ENCODE results near the gene FZD4.
"Not testable (repeated sequence)": the region's sequence is repeated elsewhere in the genome, so short reads cannot be mapped to it uniquely, and the experiment has no call there.

The FZD4 gene
- total RNA-seq = 0.24 to 12.1 (median 2.1) reads per million in 17 experiments

DNA sequence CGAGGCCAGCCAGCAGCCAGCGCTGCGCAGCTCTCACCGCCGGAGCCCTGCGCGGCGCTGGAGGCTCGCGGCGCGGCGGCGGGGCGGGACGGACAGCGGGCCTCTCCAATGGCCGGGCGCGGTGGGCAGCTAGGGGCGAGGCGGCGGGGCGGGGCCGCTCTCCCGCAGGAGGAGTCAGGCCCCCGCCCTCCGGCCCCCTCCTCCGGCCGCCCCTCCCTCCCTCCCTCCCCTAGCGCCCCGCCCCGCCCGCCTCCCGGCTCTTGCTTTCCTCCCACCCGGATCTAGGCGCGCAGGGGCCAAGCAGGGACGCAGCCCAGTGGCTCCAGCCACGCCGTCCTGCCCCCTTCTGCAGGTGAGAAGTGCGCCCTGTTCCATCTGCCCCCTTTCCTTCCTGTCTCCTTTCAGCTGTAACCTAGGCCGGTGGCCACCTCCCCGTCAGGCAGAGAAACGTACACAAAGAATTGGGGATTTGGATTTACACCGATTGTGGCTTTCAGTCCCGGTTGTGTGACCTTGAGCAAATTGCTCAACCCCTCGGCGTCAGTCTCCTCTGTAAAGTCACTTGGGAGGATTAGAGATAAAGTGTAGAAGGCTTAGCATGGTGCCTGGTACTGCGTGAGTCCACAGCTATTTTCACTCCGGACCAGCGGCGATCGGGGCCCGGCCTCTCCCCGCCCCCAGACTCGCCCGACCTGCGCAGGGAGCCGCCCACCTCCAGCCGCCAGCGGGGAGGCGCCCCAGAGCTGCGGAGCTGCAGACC is at the start of gene FZD4:
FZD4 (minus strand) TSS at position 35 of the 760 bp plus-strand sequence. CDS start 310 bp downstream, outside the sequence.
- DNase-seq = peak; percentile 90 to 97 (median 94)

DNA sequence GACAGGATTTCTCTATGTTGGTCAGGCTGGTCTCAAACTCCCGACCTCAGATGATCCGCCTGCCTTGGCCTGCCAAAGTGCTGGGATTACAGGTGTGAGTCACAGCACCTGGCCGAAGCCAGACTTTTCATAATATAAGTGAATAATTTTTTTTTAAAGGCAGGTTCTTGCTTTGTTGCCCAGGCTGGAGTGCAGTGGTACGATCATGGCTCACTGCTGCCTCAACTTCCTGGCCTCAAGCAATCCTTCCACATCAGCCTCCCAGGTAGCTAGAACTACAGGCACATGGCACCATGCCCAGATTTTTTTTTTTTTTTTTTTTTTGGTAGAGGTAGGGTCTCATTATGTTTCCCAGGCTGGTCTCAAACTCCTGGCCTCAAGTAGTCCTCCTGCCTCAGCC is 49.1 kb upstream of the FZD4 start:
- not testable (repeated sequence) for DNase-seq

DNA sequence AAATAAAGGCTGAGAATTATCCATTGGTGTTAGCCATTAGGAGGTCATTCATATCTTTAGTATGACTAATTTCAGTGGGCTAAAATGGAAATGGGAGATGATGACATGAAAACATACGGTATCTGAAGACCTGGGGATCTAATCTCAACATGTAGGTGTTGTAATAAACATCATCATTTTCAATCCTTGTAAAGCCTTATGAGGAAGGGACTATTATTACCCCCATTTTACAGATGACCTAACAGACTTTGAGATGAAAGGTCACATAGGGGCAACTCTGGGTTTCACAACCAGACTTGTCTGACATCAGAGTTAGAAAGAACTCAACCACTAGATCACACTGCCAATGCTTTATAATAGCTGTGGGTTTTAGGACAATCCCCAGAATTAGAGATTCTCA is 47.7 kb upstream of the FZD4 start:
- DNase-seq = peak in 2 of 4 experiments; percentile 3 to 28

DNA sequence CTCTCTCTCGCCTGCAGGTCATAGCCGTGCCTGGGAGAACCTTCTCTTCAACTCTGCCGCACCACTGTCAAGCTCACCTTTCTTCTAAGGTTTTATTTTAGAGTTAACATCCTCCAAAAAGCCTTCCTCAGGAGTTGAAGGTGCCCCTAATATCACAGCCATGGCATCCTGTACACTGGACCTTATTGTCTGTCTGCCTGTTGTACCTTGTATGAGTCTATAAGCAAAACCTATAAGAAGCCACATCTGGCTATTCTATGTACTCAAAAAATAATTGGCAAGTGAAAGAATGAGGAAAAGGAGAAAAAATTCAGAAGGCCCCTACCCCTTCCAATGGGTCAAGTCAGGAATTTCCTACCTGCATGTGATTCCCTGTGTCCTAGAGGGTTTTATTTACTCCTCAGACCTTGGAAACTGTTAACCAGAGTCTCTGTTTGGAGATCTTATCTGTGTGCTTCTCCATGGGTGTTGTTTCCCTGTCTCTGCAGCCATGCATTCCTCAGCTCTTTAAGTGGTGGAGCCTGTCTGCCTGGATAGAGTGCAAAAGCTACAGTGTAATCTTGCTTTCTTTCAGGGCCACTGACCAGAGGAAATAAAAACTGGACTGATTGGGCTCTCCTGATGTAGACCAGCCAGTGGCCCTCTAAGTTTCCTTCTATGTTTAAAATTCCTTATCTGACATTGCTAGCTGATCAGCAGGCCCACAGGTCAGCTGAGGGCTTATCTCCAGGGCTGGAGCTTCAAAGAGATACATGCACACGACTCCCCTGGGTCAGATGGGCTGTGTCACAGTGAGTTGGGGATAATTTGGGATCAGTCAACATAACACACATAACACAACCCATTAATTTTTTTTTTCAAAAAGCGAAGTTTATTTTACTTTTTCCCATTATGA is 44.9 kb upstream of the FZD4 start:
- DNase-seq = no peak

DNA sequence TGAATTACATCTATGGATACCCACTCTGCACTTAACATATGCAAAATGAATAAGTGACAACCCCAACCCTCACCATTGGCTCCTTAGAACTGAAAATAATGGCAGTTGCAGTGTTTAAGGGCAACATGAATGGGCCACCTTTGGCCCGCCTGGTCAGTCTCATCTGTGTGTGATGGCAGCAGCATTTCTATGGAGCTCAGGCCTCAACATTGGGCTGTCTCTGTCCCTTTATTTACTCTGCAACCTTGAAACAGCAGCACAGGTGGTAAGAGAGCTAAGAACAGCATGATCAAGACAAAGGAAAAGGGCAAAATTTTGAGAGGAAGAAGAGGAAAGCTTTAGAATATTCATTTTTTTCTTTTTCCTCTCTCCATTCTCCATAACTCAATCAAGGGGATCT is 44.2 kb upstream of the FZD4 start:
- no peak for DNase-seq

DNA sequence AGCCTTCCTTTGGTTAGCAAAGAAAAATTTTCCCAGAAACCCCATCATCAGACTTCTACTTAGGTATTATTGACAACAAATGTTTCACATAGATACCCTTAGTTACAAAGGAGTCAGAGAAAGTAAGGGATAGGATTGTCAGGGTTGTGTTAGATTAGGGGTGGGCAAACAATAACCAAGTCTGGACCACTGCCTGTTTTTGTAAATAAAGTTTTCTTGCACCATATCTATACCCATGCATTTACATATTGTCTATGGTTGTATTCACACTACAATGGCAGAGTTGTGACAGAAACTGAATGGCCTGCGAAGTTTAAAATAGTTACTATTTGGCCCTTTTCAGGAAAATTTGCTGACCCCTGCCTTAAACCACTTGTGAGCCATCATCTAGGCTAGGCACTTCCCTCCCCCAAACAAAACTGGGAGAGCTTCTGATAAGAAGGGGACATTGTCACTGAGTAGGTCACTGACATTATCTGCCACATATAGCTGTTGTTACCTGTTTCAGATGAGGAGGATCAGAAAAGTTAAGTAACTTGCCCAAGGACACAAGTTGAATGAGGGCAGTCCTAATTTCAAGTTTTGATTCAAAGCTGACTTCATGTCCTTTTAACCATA is 41.9 kb upstream of the FZD4 start:
- no peak for DNase-seq

DNA sequence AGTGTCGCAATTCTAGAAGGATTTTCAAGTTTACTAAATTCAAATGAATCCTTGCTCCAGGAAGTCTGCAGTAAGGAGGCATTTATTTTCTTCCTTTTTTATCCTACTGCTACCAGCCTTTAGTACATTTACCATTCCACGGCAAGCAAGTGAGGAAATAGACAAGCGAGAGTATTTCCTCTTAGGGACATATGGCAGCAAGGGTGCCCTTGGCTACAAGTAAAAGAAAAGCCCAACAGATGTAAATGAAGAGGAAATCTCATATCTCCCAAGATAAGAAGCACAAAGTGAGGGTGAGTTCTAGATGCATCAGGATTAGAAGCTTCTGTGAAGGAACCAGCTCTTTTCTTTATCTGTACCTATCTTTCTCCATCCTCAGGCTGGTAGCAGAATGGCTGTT is 37.8 kb upstream of the FZD4 start:
- peak in 1 of 4 experiments; percentile 2 for DNase-seq

DNA sequence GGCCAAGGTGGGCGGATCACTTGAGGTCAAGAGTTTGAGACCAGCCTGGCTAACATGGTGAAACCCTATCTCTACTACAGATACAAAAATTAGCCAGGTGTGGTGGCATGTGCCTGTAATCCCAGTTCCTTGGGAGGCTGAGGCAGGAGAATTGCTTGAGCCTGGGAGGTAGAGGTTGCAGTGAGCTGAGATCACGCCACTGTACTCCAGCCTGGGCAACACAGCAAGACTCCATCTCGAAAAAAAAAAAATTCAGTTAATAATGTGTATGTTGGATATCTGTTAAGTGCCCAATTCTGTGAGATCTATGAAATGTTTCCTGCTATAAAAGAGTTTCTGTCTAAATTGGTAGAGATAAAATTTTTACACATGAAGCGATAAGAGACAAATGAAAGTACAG is 37.1 kb upstream of the FZD4 start:
- DNase-seq = not testable (repeated sequence)

DNA sequence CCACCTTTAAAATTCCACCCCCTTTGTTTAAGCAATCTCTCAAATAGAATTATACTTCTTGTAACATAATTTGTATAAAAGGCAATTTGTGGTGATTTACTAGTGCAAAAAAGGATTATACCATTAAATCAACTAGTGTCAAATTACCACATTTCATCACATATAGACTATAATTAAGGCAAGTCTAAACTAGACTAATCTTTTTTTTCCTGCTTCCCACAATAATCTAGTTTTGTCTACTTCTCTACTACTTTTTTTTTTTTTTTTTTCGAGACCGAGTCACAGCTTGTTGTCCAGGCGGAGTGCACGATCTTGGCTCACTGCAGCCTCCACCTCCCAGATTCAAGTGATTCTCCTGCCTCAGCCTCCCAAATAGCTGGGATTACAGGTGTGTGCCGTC is 36.1 kb upstream of the FZD4 start:
- DNase-seq = no peak

DNA sequence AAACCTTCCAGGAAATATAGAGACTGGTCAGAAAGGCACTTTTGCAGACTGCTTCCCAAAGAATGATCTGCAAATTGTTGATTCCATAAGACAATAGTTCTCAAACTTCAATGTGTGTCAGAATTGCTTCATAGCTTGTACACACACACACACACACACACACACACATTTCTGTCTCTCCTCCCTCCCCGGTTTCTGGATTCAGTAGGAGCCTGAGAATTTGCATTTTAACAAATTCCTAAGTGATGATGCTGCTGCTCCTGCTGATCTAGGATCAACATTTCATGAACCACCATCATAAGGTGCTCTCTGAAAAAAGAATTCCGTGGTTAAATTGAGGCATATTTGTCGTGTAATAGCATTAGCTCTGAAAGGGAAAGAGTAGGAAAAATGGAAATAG is 35.3 kb upstream of the FZD4 start:
- no peak for DNase-seq

DNA sequence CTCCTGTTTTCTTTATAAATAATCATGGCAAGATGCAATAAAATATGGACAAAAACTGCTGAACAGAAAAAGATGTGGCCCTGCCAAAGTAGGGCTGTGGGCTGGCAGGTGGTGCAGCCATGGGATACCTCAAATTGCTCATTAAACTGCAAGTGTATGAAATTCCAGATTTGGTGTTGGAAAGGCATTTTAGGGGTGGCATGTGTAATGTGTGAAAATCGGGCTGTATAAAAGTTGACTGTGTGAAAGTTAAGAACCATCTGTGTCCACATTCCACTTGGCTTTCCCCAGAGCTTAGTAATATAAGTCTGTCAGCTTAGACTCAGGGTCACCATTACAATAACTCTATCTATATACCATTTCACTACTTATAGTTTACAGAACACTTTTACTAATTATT is 34.8 kb upstream of the FZD4 start:
- DNase-seq = no peak

DNA sequence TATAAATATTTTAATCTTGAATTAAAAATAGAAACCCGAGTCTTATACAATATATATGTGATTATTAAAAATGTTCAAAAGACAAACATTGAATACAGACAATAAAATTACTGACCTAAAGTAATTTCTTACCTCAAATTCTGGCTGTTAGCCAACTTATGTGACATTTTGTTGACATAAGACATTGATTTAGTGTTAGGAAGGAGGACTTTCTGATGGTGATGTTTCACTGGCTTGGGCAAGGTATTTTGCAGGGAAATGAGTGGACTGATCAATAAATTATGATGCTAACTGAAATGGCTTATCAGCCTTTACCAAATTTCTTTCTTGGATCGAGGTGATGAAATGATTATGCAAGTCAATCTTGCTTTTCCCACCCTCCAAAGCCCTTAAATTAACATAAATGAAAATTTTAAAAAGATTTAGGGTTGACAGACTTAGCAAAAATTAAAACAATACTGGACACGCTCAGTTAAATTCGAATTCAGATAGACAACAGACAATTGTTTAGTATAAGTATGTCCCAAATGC is 33.2 kb upstream of the FZD4 start:
- no peak for DNase-seq

DNA sequence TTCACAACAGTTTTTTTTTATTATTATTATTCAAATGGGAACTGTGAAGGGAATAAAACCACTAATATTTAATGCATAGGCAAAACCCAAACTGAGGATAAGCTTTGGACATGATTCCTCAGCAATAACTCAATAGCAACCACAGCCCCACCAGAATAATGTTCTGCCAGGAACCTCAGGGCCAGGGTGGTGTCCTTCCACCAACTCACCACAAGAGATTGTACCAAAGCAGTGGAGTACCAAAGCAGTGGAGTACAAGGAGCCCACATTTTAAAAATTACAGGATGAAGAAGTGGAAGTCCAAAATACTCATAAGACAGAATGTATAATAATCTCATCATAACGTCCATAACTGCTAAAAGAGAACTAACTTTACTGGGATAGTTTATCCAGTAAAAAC is 32.5 kb upstream of the FZD4 start:
- no peak for DNase-seq

DNA sequence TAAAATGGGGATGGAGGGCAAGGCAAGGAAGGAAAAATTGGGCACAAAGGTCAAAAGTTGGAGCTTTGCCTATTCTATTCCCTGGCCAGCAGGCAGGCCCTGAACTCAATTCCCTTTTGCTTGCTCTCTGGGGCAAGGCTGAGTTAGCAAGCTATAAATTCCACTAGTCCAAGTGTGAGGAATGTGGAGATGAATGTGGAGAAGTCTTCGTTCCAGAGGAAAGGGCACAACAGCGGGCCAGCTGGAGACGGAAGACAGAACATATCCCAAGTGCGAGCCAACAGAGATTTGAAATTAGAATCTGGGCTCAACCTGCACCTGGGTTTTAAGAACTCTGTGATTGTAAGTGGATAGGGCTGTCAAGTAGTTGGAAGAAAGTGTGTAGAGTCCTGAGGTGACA is 29.5 kb upstream of the FZD4 start:
- no peak for DNase-seq

DNA sequence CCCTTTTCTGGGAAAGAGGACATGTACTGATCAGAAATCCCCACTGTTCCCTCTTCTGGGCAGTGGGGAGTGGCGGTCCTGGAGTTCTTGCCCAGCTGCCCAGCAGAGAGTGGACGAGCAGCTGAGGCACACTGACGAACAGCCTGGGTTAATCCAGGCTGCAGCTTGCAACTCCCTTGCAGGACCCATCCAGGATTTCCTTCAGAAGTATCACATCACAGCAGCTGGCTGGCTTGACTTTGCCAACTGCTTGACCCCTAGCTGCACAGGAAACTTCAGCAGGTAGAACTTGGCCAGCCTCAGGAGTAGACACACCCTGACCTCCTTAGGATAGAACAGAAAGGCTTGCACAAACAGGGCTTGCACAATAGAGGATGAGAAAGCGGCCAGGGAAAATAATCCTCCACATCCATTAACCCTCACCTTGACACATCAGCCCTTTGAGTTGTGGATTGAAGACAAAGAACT is 27.9 kb upstream of the FZD4 start:
- no peak for DNase-seq

DNA sequence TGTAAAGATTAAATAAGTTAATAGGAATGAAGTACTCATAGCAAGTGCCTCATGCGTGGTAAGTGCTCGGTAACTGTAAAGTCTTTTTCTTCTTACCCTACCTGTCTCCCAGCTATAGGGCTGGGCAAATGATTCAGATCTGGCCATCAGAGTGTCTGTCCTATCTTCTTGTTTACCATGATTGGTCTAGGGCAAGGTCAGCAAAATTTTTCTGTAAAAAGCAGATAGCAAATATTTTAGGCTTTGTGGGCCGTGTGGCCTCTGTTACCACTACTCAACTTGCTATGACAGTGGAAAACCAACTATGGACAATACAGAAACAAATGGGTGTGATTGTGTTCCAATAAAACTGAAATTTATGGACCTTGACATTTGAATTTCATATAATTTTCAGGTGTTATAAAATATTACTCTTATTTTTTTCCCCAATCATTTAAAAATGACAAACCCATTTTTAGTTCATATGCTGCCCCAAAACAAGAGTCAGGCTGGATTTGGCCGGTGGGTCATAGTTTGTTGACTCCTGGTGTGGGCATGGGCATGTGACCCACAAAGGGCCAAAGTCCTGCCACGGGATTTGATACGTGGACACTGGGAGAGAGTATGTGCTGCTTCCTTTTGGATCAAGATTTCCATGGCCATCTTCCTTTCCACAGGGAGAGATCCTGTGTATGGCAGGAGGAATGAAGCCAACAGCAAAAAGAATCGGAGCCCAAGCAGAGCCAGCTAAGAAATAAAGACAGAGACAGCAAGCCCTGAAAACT is 26.8 kb upstream of the FZD4 start:
- no peak for DNase-seq

DNA sequence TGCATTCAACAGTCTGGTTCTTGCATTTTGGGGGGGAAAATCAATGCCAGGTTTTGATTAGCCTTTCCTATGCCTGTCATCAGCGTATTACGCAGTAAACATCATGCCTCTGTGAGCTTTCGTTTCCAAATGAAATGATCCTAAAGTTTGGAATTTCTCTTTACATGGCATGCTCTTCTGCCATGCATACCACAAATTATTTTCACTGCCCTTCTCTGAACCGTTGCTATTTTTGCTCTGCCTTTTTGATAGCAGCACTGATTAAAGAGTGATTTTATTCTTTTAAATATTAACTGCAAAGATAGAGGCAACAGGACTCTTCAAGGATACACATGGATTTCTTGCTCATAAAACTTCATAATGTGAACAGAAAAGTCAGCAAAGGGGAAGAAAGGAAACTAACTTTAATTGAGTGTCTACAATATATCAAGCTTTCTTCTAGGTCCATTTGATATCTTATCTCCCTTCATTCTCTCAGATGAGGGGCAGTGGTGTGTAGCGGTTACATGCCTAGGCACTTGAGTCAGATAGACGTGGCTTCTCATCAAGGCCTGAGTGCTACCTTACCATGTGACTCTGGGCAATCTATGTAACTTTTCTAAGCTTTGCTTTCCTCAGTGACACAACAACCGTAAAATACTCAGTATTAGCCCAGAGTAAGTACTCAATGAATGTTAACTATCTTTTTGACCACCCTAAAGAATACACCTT is 25.0 kb upstream of the FZD4 start:
- no peak for DNase-seq

DNA sequence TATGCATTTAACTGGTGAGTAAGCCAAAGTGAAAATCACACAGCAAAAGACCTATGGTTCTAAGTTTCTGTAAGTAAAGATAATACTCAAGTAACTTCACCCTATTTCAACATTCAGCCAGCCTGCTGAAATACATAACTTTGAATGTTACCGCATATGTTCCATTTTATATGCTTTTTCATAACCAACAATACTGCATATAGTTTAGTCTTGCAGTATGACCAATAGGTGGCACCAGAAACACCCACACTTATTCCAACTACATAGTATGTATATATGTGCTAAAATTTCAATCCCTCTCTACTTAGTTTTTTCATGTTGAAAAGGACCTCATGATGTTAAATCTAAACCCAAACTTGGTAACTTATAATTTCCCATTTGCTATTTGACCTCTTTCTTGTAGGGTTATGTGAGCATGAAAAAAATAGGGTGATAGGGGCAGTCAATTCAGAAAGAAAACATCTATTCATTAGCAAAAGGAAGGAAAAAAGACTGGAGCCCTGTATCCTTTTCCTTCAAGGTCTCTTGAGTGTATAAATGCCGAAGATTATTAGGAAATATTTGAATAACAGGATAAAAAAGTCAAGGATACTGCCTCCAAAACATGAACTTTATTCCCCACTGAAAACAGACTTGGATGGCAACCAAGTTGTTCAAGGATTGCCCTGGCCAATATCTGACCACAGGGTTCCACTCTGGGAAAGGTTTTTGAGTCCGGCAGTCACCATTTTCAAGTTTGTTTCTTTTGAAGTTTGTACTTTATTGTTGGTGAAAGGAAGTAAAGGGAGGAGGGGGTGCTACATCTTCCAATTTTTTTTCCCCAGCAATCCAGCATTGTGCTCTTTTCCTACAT is 23.8 kb upstream of the FZD4 start:
- peak; percentile 23 to 54 (median 38) for DNase-seq

DNA sequence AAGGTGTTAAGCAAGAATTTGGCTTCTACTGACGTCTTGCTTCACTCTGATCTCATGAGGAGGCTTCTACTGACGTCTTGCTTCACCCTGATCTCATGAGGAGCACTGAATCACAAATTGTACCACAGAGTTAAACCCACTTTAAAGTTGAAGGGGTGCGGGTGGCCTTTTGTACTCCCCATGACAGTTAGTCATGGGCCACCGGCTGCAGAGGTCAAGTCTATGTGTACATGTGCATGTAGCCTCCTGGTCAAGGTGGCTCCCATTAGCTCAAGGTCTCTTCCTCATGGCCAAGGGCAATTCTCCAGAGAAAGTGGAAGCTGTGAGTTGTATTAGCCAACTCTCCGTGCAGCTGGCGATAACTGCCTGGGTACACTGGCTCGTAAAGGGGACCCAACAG is 23.1 kb upstream of the FZD4 start:
- peak; percentile 29 to 64 (median 50) for DNase-seq

DNA sequence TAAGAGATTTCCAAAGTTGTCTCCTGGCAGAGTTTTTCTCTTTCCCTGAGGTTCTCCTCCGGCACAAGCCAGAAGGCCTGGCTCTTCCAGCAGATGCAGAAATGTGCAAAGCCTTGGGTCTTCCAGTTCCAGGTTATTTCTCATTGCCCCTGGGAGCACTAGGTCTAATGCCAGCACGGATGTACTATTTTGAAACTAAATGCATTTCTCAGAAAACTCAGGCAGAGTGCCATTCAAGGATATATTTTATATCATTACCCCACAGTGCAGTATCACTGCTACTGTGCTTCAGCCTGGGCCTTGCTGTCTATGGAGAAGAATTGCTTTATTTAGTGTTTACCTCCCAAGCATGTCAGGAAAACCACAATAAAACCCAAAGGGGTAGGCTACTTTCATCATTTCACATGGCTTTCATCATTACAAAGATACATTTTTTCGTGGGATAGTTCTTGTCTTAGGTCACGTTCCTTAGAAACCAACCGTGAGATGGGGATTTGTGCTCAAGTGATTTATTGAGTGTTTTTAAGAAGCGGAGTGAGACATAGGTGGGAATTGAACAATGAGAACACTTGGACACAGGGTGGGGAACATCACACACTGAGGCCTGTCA is 22.4 kb upstream of the FZD4 start:
- no peak for DNase-seq

Measured in suppressor macrophage (primary cell).